AG08396 (cell line): Measurements from ENCODE around the gene WARS2.

ENCODE experiments used
- DNase-seq: peaks from one replicate; pipeline ENCODE4 v3.0.0; 2012; ENCODE audit warnings: low spot score, mixed read lengths

The WARS2 gene

DNA sequence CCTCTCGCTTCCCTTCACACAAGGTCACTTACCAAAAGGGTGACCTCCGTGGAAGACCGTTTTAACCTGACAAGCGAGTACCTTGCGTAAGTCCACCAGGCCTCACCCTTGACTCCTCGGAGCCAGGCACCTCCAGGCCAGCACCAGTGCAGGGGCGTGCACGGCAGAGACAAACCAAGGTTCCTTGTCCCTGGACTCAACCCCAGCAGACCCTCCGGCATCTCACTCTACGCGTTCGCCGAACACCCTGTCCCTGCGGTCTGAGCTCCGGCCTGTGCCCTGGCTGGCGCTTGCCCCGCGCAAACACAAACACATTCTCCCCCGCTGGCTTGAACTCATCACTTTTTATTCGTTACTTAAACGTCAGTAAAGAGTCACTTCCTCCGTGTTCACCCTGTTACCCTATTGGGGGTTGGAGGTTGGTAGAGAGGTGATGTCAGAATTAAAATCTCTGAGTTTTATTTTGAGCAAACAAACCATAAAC lies 156.9 kb downstream of the WARS2 start:
- DNase-seq = no peak

DNA sequence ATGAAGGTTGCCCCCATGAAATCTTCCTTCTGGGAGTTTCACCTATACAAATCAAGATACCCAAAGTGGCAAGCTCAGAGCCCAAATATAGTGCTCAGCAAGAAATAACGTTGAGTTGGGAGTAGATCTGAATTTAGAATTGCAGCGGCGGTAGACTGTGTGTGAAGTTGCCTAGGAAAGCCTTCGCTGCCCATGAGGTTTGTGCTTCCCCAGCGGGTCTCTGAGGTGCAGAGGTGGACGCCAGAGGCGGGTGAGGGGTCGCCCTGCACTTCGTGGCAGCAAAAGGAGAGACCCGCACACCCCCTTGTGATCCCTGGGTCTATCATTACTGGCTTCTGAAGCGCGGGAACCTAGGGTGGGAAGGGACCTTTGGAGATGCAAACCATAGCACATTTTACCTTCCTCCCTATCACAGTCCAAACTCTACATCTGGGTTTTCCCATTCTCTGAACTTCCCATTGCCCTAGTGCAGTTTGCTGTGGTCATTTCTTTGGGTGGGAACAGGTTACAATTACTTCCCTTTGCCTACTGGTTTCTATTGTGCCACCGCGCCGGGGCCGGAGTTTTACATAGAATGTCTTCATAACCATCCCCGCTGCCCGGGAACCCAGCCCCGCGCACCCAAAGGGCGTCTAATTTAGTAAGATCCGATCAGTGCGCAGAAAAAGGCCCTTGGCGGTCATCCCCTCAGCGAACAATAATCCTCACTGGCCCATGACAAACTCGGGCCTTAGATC lies 157.5 kb downstream of the WARS2 start:
- no peak for DNase-seq

DNA sequence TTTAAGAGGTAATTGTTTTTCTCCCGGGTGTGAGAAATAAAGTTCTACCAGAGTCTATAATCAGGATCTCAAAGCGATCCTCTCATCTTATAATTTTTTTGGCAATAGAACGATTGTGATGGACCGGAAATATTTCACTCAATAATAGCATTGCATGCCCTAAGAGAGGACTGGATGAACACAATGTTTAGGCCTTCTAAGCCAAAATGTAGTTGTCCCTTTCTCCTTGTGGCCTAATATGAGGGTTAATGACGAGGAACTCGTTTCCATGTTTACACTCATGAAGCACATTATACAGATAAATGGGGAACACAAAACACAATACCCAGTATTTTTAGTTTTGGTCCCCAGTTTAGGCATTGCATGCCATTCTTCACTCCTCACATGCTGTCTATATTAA lies 158.2 kb downstream of the WARS2 start:
- no peak for DNase-seq

DNA sequence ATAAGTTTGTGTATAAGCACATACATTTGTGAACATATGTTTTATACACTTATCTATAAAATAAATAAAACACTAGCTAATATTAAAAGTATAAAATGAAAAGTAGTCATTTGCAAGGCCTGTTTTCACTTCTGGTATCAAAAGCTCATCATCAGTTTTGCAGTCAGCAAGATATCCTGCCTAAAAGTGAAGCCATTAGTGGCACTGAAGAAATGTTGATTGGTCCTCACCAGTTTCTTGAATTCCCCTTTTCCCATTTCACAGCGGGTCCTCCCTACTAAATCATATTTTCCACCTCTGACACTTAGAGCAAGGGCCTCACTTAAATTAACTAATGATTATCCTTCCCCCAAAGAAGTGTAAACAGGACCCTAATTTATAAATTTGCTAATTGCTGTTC lies 159.0 kb downstream of the WARS2 start:
- DNase-seq = no peak
